ENCODE data around the gene PSMB7.

The PSMB7 gene

GRCh38 chr9:124325816-124326215 is 89.4 kb downstream of the PSMB7 start:
- DNase-seq (ENCODE audit: low spot score), result no peak

- no peak for DNase-seq (ENCODE audit: low spot score)
Observed at GRCh38 chr9:124323904-124324303, 91.3 kb downstream of the PSMB7 start.

- no peak for DNase-seq (ENCODE audit: low spot score)
Observed at GRCh38 chr9:124322618-124323432, 92.4 kb downstream of the PSMB7 start.

- no peak for DNase-seq (ENCODE audit: low spot score)
Observed at GRCh38 chr9:124321935-124322334, 93.3 kb downstream of the PSMB7 start.

- DNase-seq (ENCODE audit: low spot score), result no peak
Observed at GRCh38 chr9:124321416-124321815, 93.8 kb downstream of the PSMB7 start.

GRCh38 chr9:124320062-124320973 is 94.9 kb downstream of the PSMB7 start:
- DNase-seq (ENCODE audit: low spot score), result peak; percentile 18

- DNase-seq (ENCODE audit: low spot score), result no peak
Observed at GRCh38 chr9:124315882-124316281, 99.4 kb downstream of the PSMB7 start.

GRCh38 chr9:124313940-124314339 is 101.3 kb downstream of the PSMB7 start:
- DNase-seq (ENCODE audit: low spot score), result no peak

GRCh38 chr9:124312290-124313265 is 102.7 kb downstream of the PSMB7 start:
- no peak for DNase-seq (ENCODE audit: low spot score)

- no peak for DNase-seq (ENCODE audit: low spot score)
Observed at GRCh38 chr9:124311283-124311682, 104.0 kb downstream of the PSMB7 start.

GRCh38 chr9:124309667-124310084 is 105.6 kb downstream of the PSMB7 start:
- DNase-seq (ENCODE audit: low spot score), result no peak

- no peak for DNase-seq (ENCODE audit: low spot score)
Observed at GRCh38 chr9:124308606-124309491, 106.4 kb downstream of the PSMB7 start.

- no peak for DNase-seq (ENCODE audit: low spot score)
Observed at GRCh38 chr9:124307379-124308030, 107.7 kb downstream of the PSMB7 start.

GRCh38 chr9:124306098-124306735 is 109.0 kb downstream of the PSMB7 start:
- no peak for DNase-seq (ENCODE audit: low spot score)

GRCh38 chr9:124304285-124304684 is 111.0 kb downstream of the PSMB7 start:
- DNase-seq (ENCODE audit: low spot score), result no peak

- no peak for DNase-seq (ENCODE audit: low spot score)
Observed at GRCh38 chr9:124303762-124304161, 111.5 kb downstream of the PSMB7 start.

Measured in CD4-positive, alpha-beta T cell treated with Interleukin-6 at 100 ng/mL for 8 hours (primary cell).